Activated CD4-positive, alpha-beta T cell treated with anti-CD3 and anti-CD28 coated beads, Interleukin-2, amount 50 U/mL, for 24 hours (primary cell): ENCODE data around the gene FAM184A.
A peak's percentile ranks its signal among the peaks of the same experiment; 100 is the strongest.
"Not testable (repeated sequence)": the region's sequence is repeated elsewhere in the genome, so short reads cannot be mapped to it uniquely, and the experiment has no call there.

Source experiments
- DNase-seq, 2 donors: peaks; one replicate each; pipeline ENCODE4 v3.0.0-alpha.2; 2020; ENCODE audit warnings: low read depth in 1 of 2, low spot score in 1 of 2

FAM184A gene

GRCh38 chr6:119102901-119103300 is 24.4 kb upstream of the FAM184A start:
- DNase-seq: no peak

- DNase-seq: no peak
Measured at GRCh38 chr6:119100115-119100514, 21.7 kb upstream of the FAM184A start.

- DNase-seq: not testable (repeated sequence)
Measured at GRCh38 chr6:119097815-119098361, 19.4 kb upstream of the FAM184A start.

DNA sequence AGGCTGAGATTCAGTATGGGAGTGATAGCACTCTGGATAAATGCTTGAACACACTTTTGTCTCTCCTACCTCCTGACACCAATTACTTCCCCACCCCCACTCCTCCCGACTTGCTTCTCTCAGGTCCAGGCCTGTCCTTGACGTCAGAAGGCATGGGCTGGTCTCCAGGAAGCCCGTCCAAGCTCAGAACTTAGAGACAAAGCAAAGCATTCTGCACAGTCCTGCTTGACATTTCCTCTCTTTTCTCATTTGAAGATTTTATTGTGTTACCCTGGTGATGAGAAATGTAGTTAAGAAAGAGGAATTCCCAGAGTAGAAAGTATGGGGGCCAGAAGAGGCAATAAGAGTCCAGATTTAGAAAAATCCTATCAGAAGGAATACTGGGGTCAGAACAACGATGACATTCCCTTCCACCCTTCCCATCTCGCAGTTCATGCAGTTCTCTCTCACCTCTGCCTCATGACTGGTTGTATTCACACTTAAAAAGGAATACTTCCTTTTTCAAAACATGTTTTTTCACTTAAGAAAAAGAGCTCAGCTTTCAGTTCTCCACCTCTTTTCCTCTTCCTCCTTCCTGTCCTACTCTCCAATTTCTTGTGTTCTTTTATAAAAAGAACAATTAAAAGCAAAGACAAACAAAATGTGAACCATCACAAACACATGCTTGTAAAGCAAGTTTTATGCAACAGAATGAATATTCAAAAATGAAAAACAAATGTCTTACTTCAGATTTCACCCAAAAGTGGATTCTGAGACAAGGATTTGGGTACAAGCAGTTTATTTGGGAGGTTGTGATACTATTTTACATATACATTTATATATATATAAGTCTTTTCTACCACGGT is 18.5 kb upstream of the FAM184A start:
- DNase-seq: no peak

- no peak for DNase-seq
Measured at GRCh38 chr6:119090256-119090655, 11.8 kb upstream of the FAM184A start.

DNA sequence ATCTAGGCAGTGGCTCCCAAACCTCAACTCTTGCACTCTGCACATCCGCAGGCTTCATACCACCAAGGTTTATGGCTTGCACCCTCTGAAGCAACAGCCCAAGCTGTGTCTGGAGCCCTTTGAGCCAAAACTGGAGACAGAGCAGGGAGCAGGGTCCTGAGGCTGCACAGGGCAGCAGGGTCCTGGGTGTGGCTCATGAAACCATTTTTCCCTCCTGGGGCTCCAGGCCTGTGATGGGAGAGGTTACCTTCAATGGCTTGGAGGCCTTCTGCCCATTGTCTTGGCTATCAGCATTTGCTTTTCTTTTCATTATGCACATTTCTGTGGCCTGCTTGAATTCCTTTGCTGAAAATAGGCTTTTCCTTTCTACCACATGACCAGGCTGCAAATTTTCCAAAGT is 6.3 kb upstream of the FAM184A start:
- no peak for DNase-seq

DNA sequence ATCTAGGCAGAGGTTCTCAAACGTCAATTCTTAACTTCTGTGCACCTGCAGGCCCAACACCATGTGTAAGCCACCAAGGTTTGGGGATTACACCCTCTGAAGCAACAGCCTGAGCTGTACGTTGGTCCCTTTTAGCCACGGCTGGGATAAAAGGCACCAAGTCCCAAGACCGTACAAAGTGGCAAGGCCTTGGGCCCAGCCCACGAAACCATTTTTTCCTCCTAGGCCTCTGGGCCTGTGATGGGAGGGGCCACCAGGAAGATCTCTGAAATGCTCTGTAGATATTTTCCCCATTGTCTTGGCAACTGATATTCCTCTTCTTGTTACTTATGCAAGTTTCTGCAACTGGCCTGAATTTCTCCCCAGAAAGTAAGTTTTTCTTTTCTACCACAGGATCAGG is 4.5 kb upstream of the FAM184A start:
- no peak for DNase-seq

DNA sequence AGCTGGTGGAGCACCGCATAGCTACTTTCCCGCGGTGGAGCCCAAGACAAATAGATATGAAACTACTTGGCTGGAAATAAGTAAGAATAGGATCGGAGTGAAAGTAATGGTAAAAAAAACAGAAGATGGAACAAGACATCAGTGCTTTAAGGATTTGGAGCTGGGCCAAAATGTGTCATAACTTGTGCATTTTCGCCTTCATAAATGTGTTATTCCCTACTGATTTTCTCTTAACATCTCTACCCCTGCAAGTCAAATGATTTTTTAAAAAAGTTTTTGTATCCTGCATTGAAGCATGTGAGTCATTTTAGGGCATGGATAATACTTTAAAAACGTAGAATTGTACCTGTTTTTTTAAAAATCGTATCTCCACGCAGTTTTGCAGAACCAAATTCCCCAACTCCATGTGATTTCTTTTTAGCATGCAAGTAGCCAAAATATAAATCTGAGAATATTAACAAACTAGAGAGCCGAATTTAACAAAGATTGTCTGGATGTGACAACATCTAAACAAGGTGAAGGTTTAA is 882 bp upstream of the FAM184A start:
- no peak for DNase-seq

GRCh38 chr6:119077643-119078375 is 655 bp downstream of the FAM184A start:
- peak; percentile 33 to 35 for DNase-seq

GRCh38 chr6:119077391-119077642 is 1.1 kb downstream of the FAM184A start:
- DNase-seq: no peak

DNA sequence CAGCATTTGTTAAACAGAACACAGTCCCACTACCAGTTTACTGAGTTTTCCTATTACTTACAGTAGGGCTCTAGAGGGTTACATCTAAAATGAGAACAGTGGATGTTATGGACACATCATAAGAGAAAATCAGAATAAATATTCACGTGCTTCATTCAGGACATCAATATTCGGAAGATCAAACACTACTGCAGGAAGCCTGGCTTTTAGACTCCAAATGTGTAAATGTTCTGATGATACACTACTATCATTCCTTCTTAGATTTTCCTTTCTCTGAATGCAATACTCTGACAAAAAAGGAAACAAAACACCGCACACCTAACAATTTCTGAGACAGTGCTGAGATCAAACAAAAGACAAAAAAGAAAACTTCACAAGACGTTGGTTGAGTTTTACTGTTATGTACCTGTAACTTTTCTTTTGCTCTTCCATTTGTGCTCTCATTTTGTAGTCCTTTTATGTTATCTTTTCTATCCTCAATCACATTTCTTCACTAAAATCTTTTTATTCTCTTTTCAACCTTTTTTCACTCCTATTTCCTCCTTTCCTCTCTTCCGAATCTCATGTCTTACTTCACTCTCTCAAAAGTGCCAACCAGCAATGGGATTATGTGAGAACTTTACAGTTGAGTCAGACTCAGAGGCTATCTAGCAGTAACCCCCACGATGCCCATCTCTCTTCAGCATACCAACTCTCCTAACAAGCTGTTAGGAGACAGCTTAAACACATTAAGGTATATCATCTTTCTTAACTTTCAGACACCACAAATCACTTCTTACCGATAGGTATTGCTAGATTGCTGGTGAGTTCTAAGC is 1.7 kb downstream of the FAM184A start:
- no peak for DNase-seq

- DNase-seq: no peak
Measured at GRCh38 chr6:119076173-119076572, 2.3 kb downstream of the FAM184A start.

DNA sequence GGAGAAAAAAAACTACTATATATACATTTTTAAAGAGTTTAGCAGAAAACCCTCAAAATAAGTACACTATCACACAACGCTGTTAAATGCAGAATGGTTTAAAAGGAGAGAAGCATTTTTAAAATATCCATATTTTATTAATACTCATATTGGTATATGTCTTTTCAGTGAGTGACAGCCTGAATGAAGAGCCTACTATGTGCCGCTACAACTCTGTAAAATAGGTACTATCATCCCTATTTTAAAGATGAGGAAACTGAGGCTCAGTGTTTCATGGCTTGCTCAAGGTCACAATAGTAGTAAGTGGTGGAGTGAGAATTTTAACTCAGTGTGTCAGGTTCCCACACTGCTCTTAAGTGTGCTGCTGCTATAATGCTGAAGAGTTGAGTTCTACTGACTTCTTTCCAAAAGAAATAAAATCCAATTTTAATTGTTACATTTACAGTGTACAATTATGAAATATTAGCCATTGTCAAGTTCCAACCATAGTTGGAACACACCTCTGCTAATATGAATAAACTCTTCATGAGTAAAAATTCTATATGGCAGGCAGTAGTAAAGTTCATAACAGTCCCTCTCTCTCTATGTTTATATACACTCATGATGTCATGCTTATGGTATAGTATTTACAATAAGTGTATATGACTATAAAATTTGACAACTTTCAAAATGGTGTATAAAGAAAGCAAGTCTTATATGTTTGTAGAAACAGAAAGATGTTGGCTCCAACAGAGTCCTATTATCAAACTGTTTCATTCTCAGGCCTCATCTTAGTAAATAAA is 3.1 kb downstream of the FAM184A start:
- no peak for DNase-seq

GRCh38 chr6:119073307-119074051 is 5.0 kb downstream of the FAM184A start:
- no peak for DNase-seq

DNA sequence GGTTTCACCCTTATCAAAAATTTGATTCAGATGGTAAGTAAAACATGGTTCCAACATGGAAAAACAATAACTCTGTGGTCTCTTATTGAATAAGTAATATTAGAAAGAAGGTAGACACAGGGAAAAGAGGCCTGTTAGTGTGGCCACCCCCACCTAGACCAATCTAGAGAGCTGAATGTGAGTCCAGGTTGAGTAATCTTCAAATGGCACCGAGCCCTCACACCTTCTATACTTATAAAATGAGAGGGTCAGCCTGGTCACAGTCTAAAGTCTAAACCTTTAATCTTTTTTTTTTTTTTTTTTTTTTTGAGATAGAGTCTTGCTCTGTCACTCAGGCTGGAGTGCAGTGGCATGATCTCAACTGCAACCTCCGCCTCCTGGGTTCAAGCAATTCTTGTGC is 6.9 kb downstream of the FAM184A start:
- DNase-seq: no peak

- no peak for DNase-seq
Measured at GRCh38 chr6:119067091-119067490, 11.4 kb downstream of the FAM184A start.

GRCh38 chr6:119066517-119066916 is 11.9 kb downstream of the FAM184A start:
- no peak for DNase-seq

DNA sequence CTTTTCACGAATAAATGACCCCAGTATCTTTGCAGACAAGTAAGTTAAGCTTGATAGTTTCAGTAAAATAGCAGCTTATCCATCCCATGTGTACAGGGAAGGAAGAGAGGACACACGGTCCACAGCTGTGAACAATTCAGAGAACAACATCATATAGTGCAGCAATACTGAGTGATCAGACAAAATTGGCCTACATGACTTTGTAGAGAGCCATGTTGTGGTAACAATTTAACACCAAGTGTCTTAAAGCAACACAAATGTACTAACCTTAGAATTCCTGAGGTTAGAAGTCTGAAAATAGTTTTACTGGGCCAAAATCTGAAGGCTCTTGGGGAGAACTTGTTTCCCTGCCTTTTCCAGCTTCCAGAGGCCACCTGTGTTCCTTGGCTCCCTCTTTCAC is 12.5 kb downstream of the FAM184A start:
- no peak for DNase-seq

- DNase-seq: no peak
Measured at GRCh38 chr6:119065382-119065781, 13.1 kb downstream of the FAM184A start.

DNA sequence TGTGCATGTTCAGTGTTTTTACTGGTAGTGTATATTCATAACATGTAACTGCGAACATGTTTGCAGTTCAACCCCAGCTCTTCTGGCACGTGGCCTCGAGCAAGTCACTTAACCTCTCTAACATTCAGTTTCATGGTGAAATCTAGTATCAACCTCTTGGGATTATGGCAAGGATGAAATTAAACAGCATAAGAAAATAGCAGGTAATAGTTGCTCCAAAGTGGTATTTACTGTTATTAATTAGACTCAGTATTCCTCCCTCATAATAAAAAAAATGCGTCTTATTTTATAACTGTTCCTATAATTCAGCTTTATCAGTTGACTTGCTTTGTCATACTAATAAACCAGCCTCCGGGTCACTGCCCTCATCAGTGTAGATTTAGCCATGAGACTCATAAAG is 15.0 kb downstream of the FAM184A start:
- DNase-seq: no peak
